MM.1S (cell line): ENCODE results near the gene GNAQ.

ENCODE experiments used
- DNase-seq: peaks from one replicate; pipeline ENCODE4 v3.0.0-alpha.2; 2015
- H2AFZ ChIP-seq: fragments of 300-600 bp; sonication (generic); 2 replicates; pipeline ENCODE4 v1.6.0; 2016; ENCODE audit warnings: antibody characterized with exemption, low read length
- H3F3A ChIP-seq: fragments of 300-600 bp; sonication (generic); 2 replicates; pipeline ENCODE4 v1.6.1; 2016; ENCODE audit warnings: mild to moderate bottlenecking, antibody characterized with exemption, low read length, moderate library complexity, mixed read lengths; ENCODE audit not compliant: insufficient read depth
- H3K27ac ChIP-seq: fragments of 300-600 bp; sonication (generic); 2 replicates; pipeline ENCODE4 v1.5.1; 2016; ENCODE audit warnings: mild to moderate bottlenecking, low read length
- H3K27me3 ChIP-seq: fragments of 300-600 bp; sonication (generic); replicated peaks from 2 replicates; pipeline ENCODE4 v1.6.0; 2016; ENCODE audit warnings: low read length; ENCODE audit not compliant: insufficient read depth
- H3K36me3 ChIP-seq: fragments of 300-600 bp; sonication (generic); replicated peaks from 2 replicates; pipeline ENCODE4 v1.6.1; 2016; ENCODE audit warnings: mild to moderate bottlenecking, low read length, mixed read lengths; ENCODE audit not compliant: insufficient read depth
- H3K4me1 ChIP-seq: fragments of 300-600 bp; sonication (generic); 2 replicates; pipeline ENCODE4 v1.6.1; 2016; ENCODE audit warnings: low read length, mixed read lengths
- H3K4me2 ChIP-seq: fragments of 300-600 bp; sonication (generic); 2 replicates; pipeline ENCODE4 v1.6.0; 2016; ENCODE audit warnings: low read depth, low read length
- H3K4me3 ChIP-seq: fragments of 300-600 bp; sonication (generic); 2 replicates; pipeline ENCODE4 v1.5.1; 2016; ENCODE audit warnings: low read length, mixed read lengths
- H3K79me2 ChIP-seq: fragments of 300-600 bp; sonication (generic); 2 replicates; pipeline ENCODE4 v1.6.1; 2016; ENCODE audit warnings: mixed run types, low read length, mixed read lengths
- H3K9ac ChIP-seq: fragments of 300-600 bp; sonication (generic); 2 replicates; pipeline ENCODE4 v1.6.1; 2016; ENCODE audit warnings: low read length, mixed read lengths
- H3K9me2 ChIP-seq: fragments of 300-600 bp; sonication (generic); replicated peaks from 2 replicates; pipeline ENCODE4 v1.6.1; 2016; ENCODE audit warnings: mild to moderate bottlenecking, low read length, mixed read lengths; ENCODE audit not compliant: insufficient read depth
- H3K9me3 ChIP-seq: fragments of 300-600 bp; sonication (generic); replicated peaks from 2 replicates; pipeline ENCODE4 v1.6.1; 2016; ENCODE audit warnings: mild to moderate bottlenecking, low read length, mixed read lengths; ENCODE audit not compliant: insufficient read depth
- H4K20me1 ChIP-seq: fragments of 300-600 bp; sonication (generic); 2 replicates; pipeline ENCODE4 v1.6.1; 2016; ENCODE audit warnings: mild to moderate bottlenecking, low read length, moderate library complexity, mixed read lengths; ENCODE audit not compliant: insufficient read depth
- CTCF ChIP-seq: fragments of 300-600 bp; sonication (generic); IDR thresholded peaks from 2 replicates; pipeline ENCODE4 v1.5.1; 2016; ENCODE audit warnings: antibody characterized with exemption, low read length, mixed read lengths
- EZH2 ChIP-seq: fragments of 300-600 bp; sonication (generic); optimal IDR thresholded peaks from 2 replicates; pipeline ENCODE3; 2017; ENCODE audit warnings: low read depth, mild to moderate bottlenecking, antibody characterized with exemption, low read length, mixed read lengths
- EZH2phosphoT487 ChIP-seq: fragments of 300-600 bp; sonication (generic); IDR thresholded peaks from 2 replicates; pipeline ENCODE4 v1.6.1; 2018; ENCODE audit warnings: antibody characterized with exemption, low read length

The GNAQ gene

GRCh38 chr9:77953590-77953989, 78.0 kb downstream of the GNAQ start:
- H3K4me1 ChIP-seq = no peaks in the 10 kb centered on the region
- H3K4me3 ChIP-seq = no peak overlapping the region
- no peaks in the 10 kb centered on the region for H3F3A ChIP-seq
- H3K4me2 ChIP-seq = no peak overlapping the region
- no peaks in the 10 kb centered on the region for H3K9me2 ChIP-seq
- no peak for DNase-seq
- no peaks in the 10 kb centered on the region for H3K36me3 ChIP-seq
- H3K27me3 ChIP-seq = no peaks in the 10 kb centered on the region
- no peaks in the 10 kb centered on the region for H3K79me2 ChIP-seq
- no peaks in the 10 kb centered on the region for H4K20me1 ChIP-seq
- H3K9ac ChIP-seq = no peak overlapping the region
- H3K27ac ChIP-seq = no peak overlapping the region
- H3K9me3 ChIP-seq = no peaks in the 10 kb centered on the region
- no peak overlapping the region for H2AFZ ChIP-seq
- TF ChIP-seq CTCF (no peak), EZH2 (no peak), EZH2phosphoT487 (no peak)

- Histone ChIP-seq H3K79me2 (no peaks in the 10 kb centered on the region), H3K4me2 (no peak overlapping the region), H3K4me3 (no peak overlapping the region), H2AFZ (no peak overlapping the region), H4K20me1 (no peaks in the 10 kb centered on the region), H3K4me1 (no peaks in the 10 kb centered on the region), H3K27ac (no peak overlapping the region), H3K9me3 (no peaks in the 10 kb centered on the region), H3K9ac (no peak overlapping the region), H3F3A (no peaks in the 10 kb centered on the region), H3K27me3 (no peaks in the 10 kb centered on the region), H3K9me2 (no peaks in the 10 kb centered on the region), H3K36me3 (no peaks in the 10 kb centered on the region)
- TF ChIP-seq EZH2phosphoT487 (no peak), EZH2 (no peak), CTCF (no peak)
- DNase-seq = no peak
Observed at GRCh38 chr9:77952635-77953328, 78.8 kb downstream of the GNAQ start.

GRCh38 chr9:77951369-77951768, 80.2 kb downstream of the GNAQ start:
- Histone ChIP-seq H4K20me1 (no peaks in the 10 kb centered on the region), H3K9ac (no peak overlapping the region), H3K4me1 (no peaks in the 10 kb centered on the region), H3K27me3 (no peaks in the 10 kb centered on the region), H3K4me2 (no peak overlapping the region), H3K36me3 (no peaks in the 10 kb centered on the region), H2AFZ (no peak overlapping the region), H3F3A (no peaks in the 10 kb centered on the region), H3K4me3 (no peak overlapping the region), H3K79me2 (no peaks in the 10 kb centered on the region), H3K27ac (no peak overlapping the region), H3K9me3 (no peaks in the 10 kb centered on the region), H3K9me2 (no peaks in the 10 kb centered on the region)
- DNase-seq = no peak
- no peak for TF ChIP-seq EZH2phosphoT487
- TF ChIP-seq EZH2 = no peak
- no peak for TF ChIP-seq CTCF
